IPS DF 4.7 (cell line): ENCODE data around the gene R3HCC1L.

ENCODE experiments used
- DNase-seq: peaks from one replicate; pipeline ENCODE4 v3.0.0-alpha.2; 2013; ENCODE audit warnings: low spot score; ENCODE audit errors: extremely low read depth

The R3HCC1L gene

DNA sequence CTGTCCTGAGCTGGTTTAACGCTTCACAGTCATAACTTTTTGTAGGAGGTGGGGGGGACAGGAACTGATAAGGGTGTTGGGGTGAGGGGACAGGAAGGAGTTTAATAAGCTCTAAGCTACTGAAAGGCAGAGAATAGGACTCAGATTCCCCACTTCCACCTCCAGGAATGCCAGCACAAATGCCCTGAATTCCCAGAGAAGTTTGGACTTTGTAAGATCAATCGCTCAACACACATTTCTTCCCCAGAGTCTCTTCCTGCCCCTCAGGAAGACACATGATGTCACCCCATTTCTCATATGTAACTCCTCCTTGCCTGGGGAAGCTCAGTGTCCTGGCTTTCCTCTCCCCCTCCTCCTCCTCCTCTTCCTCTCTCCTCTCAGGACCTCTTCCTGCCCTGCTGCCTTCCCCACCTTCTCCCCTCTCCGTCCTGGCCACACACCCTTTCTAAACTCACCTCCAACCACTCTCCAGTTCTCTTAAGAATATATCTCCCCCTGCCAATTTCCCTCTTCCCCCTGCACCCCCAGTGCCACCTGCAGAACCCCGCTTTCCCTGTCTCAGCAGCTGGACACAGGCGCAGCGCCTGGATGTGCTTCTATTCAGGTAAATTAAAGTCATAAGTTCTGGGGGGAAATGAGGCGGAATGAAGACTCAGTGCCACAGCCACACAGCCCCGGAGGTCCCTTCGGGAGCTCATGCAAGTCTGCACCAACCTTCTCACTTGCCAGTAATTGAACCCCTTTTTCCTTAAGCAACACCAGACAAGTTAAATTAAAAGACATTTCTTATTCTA lies 138.8 kb downstream of the R3HCC1L start:
- no peak for DNase-seq

DNA sequence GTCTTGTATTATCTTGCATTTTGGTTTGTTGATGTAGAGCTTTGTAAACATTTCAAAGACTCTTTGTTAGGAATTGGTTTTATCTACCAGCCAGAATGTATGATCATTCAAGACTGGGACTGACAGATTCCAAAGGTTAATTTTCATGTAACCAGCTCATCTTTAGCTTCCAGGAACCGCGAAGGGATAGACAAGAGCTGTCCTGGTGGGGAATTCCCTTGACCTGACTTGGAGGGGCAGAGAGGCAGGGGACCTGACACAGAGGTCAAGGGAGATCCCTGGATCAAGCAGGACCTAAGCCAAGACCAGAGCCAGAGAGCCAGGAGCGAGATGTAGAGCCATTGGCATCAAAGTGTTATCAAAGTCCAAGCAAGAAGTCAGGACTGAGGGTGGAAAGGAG lies 140.1 kb downstream of the R3HCC1L start:
- no peak for DNase-seq

DNA sequence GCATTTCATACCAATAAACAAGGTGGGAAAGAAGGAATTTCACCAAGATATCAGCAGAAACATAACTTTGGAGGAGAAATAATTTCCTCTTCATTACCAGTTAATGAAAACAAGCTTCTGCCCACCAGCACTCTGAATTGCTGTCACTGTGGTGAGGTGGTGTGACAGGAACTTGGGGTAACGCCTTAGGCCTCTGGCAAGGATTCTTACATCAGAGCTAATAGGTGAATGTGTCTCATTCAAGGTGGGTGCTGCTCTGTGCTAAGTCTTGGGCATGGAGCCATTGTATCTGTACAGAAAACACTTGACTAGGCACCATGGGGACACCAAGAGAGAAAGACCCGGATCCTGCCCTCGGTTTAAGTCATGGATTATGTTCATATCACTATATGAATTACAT lies 141.9 kb downstream of the R3HCC1L start:
- no peak for DNase-seq

GRCh38 chr10:98285416-98285815 lies 151.0 kb downstream of the R3HCC1L start:
- no peak for DNase-seq

DNA sequence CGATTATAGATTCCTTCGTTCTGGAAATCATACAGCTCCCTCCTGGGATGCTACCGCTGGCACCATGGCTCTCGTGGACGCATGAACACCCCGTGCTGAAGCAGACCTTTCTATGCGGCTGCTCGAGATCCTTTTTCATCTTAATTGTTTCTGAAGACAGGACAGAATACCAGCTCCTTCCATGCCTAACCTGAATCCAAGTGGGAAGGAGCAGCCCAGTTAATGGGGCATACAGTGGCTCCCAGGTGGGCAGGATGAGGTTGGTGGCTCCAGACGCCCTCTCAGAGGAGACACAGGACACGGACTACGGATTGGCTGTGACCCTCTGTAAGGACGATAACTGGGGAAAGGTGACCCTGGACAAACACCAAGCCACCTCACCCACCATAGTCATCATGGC lies 152.0 kb downstream of the R3HCC1L start:
- DNase-seq = no peak

DNA sequence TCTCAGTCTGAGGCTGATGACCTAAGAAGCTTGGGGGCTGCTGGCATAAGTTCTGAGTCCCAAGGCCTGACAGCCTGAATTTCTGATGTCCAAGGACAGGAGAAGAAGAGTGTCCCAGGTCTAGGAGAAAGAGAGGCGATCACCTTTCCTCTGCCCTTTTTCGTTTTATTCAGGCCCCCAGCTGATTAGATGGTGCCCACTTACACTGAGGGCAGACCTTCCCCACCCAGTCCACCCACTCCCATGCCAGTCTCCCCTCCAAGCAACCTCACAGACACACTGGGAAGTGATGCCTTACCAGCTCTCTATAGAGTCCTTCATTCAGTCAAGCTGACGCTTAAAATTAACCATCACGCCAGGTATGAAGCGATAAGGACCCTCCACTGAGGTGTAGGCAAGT lies 152.9 kb downstream of the R3HCC1L start:
- DNase-seq = no peak

GRCh38 chr10:98289802-98290209 lies 155.3 kb downstream of the R3HCC1L start:
- DNase-seq = no peak

DNA sequence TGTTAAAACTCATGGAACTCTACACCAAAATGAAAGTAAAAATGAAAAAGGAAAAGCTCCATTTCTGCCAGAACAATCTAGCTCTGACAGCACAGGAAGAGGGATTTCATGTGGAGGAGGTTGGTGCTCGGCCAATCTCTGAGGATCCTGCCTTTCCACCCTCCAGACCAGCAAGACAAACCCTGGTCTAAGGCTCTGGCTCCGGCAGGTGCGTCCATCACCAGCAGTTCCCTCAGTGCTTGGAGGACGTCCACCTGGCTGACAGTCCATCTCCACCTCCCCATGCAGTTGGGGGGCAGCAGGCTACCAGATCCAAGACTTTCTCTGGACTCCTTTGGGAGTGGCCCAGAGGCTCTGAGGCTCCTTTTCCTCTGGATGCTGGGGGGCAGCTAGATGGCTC lies 158.5 kb downstream of the R3HCC1L start:
- DNase-seq = no peak

GRCh38 chr10:98293550-98294269 lies 159.3 kb downstream of the R3HCC1L start:
- no peak for DNase-seq

DNA sequence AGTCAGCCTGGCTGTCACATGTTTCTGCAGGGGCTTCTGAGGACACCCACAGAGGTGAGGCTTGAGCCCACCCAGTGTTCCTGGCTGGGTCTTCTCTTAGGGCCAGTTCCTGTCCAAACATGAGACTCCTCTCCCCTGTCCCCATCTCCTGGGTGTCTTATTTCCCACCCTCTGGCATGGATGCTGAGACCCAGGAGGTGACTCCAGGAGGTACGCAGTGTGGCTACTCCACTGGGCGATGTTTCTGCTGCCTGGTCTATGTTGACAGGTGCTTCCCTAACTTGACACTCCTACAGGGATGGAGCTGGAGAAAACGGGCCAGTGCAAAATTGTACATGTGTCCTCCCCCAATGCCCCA lies 159.8 kb downstream of the R3HCC1L start:
- DNase-seq = no peak
